Testis (tissue), 2 donors: ENCODE measurements around the gene LGALS7.
"Not testable (repeated sequence)": the region's sequence is repeated elsewhere in the genome, so short reads cannot be mapped to it uniquely, and the experiment has no call there.

Source experiments
- CTCF ChIP-seq, 3 experiments: fragments of 450-650 bp in 2 of 3; fragments of 200-600 bp in 1 of 3; sonication (generic) in 1 of 3; IDR thresholded peaks; one replicate each; pipeline ENCODE4 v1.5.1; 2016 to 2019; ENCODE audit warnings: antibody characterized with exemption in 3 of 3, mild to moderate bottlenecking in 2 of 3, moderate library complexity in 1 of 3
- POLR2A ChIP-seq: fragments of 450-650 bp; IDR thresholded peaks from one replicate; pipeline ENCODE4 v1.6.1; 2017; ENCODE audit warnings: antibody characterized with exemption, mild to moderate bottlenecking, moderate library complexity

GRCh38 chr19:38786061-38786460 is 12.7 kb upstream of the LGALS7 start:
- TF ChIP-seq CTCF (IDR thresholded peaks at IDR 0.05); POLR2A: not testable (repeated sequence)
